Stimulated activated CD4-positive, alpha-beta T cell treated with anti-CD3 and anti-CD28 coated beads, TNF-alpha, amount 100 ng/mL, for 24 hours (primary cell): ENCODE measurements around the gene IRF4.
A peak's percentile ranks its signal among the peaks of the same experiment; 100 is the strongest.

Source experiments
- DNase-seq, 3 experiments: peaks; one replicate each; pipeline ENCODE4 v3.0.0-alpha.2; 2020; ENCODE audit warnings: low read depth in 3 of 3

Gene IRF4

DNA sequence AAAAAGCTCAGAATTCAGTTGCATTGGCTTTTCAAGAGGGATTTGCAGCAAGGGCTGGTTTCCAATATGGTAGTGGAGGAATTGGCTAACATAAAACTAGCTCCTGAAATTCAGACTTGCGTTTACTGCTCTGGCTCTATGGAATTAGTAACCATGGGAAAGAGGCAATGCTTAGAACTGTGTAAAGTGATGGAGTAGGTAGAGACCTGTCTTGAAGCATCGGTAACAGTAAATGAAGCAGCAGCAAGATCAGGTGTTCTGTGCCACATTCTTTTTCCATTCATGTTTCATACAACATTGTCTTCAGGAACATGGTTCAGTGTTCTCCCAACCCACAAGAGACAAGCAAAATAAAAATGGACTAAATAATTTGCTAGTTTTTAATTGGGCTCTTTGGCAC, 6.5 kb downstream of the IRF4 start:
- DNase-seq, result no peak

DNA sequence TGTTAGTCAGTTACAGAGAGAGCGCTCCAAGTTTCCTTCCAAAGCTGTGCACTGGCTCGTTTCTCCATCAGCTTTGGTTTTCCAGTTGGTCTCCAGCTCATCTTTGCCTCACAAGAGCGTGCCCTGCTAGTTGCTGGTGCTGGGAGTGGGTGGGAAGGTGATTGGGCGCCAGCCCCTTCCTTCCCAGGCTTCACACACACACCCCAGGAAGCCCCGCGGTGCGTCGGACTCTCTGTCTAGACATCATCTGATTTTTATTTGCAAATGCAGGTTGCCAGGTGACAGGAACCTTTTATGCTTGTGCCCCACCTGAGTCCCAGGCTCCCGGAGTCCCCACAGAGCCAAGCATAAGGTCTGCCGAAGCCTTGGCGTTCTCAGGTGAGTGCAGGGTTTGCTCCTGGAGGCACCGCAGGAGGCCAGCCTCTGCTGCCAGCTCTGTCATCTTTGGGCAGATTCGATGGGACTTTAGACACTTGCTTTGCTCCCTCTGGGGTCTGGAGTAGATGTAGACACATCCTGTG, 7.1 kb downstream of the IRF4 start:
- DNase-seq, result no peak

DNA sequence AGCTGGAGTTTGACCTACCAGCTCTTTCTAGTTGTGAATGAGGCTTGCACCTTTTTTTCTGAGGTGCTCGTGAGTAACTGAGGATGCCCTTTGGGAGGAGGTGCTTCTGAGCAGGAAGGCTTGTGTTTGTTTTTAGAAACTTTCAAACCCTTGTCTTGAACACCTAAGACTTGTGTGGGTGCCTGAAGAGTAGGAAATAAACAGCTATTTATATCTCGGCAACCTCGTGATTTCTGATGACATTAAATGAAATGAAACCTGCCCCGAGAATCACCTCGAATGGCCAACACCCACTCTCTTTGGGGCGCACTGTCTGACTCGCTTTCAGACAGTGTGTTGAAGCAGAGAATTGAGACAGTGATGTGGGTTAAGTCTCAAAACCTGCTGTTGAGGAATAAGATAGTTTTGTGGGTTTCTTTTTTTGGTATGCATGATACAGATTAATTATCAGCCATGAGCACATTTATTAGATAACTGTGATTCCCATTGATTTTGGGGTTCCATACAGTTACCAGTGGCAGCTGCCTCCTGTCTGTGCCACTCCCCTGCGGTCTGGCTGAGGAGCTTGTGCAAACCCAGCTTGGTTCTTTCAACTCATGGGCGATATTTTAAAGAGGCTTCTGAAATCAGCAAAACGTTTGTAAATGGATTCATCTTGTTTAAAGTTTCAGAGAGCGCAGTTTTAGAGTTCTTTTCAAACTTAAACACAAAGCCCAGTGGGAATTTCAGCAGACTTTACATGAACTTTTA, 8.4 kb downstream of the IRF4 start:
- peak in 1 of 3 experiments; percentile 38 for DNase-seq

DNA sequence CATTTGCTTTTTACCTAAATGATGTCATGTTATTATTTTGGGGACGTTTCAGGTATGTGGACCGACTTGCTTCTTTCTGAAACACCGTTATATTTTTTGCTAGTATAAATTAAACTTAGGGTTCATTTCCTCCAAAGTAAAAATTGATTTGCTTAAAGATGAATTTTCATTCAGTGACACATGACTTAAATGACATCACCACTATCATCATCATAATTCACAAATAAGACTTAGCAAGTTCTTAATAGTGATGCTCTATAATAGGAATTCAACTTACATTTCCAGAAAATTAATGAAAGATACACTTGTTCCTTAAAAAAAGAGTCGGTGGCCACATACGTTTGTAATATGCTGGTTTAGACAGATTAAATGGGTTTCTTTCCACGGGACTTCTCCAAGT, 9.3 kb downstream of the IRF4 start:
- DNase-seq, result no peak

DNA sequence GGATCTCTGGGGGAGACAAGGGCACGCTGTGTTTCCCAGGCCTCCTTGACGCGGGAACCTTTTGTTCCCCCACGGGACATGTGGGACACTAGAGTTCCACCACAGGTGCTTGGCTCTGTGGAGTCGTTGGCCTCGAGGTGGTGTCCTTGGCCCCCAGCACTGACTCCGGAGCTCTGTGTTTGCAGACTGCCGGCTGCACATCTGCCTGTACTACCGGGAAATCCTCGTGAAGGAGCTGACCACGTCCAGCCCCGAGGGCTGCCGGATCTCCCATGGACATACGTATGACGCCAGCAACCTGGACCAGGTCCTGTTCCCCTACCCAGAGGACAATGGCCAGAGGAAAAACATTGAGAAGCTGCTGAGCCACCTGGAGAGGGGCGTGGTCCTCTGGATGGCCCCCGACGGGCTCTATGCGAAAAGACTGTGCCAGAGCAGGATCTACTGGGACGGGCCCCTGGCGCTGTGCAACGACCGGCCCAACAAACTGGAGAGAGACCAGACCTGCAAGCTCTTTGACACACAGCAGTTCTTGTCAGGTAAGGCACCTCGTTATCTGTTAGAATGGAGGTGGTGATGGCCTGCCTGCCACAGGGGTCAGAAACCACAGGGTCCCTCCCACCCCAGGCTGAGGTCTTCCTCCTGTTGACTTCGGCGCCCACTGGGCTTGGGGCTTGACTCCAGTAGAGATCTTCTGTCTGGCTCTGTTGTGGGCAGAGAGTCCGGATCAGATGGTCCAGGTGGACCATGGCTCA, 9.9 kb downstream of the IRF4 start:
- no peak for DNase-seq

DNA sequence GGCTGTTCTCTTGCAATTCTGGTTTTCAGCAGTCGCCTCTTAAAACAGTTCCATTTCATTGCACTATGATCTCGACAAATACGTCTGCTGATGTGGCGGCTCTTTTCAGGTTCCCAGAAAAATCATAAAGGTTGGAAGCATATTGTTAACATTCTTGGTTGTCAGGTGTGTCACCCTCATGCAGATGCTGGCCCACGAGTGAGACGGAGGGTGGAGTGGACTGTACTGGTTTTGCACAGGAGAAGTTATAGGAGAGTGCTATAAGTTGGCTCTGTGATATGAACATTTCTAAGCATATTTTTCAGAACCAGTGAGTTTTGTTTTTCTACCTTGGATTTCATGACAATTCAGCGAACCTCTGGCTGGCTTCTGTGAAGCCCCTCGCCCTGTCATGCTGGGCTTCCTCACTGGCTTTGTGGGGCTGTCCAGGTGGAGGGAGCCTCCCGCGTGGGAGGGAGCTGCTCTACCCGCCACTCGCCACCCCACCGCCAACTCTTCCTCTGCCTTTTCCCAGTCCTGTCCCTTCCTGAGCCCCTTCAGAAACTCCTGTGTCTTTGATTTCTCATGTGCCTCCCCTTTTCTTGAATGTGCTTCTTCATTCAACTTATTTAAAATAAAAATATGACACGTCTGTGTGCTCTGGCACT, 10.6 kb downstream of the IRF4 start:
- no peak for DNase-seq

DNA sequence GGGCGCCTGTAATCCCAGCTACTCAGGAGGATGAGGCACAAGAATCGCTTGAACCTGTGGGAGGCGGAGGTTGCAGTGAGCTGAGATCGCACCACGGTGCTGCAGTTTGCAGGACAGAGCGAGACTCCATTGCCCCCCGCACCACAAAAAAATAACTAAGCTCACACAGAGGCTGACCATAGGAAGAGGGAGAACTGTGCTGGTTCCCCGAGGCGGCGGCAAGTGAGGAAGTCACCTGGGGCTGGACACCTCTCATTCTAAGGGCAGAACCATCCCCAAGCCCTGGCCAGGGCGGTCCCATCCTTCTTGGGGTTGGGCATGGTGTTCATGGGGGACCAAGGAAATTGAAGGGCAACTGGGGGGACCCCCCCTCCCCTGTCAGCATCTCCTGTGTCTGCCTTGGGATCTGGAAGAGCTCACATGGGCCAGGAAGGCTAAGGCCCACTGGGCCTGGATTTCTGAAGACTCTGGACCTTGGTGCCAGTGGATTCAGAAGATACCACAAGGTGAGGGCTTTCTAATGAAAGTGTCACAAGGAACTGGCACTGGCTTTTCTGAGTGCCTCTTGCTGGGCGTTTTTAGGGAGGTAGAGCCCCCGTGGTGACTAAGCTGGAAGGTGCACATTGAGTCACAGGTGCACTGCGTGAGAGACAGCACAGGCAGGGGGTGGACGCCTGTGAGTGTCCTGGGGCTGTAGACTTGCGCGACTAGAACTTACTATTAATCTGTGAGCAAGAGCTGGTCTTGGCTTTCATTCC, 11.5 kb downstream of the IRF4 start:
- DNase-seq, result peak in 2 of 3 experiments; percentile 63 to 73

DNA sequence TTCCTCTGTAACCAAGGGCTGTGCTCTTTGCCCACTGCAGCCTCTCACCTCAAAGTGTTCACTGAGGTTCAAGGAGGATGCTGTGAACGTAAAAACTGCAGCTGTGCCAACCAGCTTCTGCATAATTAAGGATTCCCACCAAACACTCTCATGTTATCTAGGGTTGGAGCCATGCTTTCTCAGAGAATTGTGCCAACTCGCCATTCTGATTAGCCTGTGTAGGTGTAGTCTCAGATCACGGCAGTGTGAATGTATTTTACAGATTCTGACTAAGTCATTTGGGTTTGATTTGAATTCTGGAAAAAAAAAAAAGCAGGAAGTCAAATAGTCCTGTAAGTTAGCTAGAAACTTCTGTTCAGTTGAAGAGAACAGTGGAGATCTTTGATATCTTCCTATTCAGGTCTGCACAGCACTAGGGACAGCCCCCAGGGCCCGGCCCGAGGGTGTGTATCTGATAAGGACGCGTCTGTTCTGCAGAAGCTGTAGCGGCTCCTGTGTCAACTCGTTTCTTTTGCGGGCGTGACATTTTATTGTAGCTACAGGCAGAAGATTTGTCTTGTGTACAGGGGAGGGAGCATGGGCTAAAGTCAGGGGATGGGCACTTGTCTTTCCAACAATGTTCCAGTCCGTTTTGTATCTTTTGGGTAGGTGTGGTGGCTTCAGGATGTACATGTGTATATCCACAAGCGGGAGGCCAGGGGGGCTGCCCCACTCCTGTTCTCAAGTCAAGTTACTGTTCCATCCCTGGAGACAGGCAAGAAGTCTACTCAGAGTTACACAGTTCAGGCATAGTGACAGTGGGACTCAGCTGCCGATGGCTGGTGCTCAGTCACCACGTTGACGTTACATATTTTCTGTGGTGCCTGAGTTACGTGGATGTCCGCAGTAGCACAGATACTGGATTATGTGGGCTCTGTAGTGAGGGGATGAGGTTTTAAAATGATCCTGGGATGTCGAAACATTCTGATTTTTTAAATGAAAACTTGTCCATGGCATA, 12.4 kb downstream of the IRF4 start:
- DNase-seq, result peak in 1 of 3 experiments; percentile 76

DNA sequence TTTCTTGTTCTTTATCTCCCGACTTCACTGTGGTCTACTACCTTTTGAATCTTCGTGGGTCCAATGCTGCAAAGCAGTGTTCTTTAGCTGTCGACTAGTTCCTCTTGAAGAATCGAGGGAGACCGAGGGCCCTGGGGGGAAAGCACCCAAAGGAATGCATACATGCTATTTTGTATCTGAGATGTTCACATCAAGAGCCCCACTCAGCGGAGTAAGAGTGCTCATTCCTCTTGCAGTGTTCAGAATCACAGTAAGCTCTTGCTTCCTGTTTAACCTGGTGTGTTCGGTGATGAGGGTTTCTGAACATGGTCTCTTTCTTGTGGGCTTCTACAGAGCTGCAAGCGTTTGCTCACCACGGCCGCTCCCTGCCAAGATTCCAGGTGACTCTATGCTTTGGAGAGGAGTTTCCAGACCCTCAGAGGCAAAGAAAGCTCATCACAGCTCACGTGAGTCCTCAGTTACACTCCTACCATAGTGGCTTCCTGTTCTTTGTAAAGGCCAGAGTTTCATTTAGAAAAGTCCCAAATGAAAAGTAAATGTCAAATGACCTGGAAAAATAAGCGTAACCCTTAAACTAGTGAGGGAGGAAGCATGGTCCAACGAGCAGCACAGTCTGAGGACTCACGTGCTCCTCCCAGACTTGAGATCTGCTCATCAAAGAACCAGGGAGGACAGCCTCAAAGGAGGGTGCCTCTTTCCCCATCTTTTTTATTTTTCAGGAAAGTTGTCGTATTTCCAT, 13.3 kb downstream of the IRF4 start:
- no peak for DNase-seq

DNA sequence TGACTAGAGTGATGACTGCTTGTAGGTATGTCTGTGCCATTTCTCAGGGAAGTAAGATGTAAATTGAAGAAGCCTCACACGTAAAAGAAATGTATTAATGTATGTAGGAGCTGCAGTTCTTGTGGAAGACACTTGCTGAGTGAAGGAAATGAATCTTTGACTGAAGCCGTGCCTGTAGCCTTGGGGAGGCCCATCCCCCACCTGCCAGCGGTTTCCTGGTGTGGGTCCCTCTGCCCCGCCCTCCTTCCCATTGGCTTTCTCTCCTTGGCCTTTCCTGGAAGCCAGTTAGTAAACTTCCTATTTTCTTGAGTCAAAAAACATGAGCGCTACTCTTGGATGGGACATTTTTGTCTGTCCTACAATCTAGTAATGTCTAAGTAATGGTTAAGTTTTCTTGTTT, 16.6 kb downstream of the IRF4 start:
- DNase-seq, result no peak

DNA sequence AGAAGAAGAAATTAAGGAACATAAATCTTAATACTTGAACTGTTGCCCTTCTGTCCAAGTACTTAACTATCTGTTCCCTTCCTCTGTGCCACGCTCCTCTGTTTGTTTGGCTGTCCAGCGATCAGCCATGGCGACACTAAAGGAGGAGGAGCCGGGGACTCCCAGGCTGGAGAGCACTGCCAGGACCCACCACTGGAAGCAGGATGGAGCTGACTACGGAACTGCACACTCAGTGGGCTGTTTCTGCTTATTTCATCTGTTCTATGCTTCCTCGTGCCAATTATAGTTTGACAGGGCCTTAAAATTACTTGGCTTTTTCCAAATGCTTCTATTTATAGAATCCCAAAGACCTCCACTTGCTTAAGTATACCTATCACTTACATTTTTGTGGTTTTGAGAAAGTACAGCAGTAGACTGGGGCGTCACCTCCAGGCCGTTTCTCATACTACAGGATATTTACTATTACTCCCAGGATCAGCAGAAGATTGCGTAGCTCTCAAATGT, 17.1 kb downstream of the IRF4 start:
- DNase-seq, result no peak

DNA sequence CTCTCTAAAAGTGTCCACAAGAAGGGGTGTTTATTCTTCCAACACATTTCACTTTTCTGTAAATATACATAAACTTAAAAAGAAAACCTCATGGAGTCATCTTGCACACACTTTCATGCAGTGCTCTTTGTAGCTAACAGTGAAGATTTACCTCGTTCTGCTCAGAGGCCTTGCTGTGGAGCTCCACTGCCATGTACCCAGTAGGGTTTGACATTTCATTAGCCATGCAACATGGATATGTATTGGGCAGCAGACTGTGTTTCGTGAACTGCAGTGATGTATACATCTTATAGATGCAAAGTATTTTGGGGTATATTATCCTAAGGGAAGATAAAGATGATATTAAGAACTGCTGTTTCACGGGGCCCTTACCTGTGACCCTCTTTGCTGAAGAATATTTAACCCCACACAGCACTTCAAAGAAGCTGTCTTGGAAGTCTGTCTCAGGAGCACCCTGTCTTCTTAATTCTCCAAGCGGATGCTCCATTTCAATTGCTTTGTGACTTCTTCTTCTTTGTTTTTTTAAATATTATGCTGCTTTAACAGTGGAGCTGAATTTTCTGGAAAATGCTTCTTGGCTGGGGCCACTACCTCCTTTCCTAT, 17.9 kb downstream of the IRF4 start:
- no peak for DNase-seq

DNA sequence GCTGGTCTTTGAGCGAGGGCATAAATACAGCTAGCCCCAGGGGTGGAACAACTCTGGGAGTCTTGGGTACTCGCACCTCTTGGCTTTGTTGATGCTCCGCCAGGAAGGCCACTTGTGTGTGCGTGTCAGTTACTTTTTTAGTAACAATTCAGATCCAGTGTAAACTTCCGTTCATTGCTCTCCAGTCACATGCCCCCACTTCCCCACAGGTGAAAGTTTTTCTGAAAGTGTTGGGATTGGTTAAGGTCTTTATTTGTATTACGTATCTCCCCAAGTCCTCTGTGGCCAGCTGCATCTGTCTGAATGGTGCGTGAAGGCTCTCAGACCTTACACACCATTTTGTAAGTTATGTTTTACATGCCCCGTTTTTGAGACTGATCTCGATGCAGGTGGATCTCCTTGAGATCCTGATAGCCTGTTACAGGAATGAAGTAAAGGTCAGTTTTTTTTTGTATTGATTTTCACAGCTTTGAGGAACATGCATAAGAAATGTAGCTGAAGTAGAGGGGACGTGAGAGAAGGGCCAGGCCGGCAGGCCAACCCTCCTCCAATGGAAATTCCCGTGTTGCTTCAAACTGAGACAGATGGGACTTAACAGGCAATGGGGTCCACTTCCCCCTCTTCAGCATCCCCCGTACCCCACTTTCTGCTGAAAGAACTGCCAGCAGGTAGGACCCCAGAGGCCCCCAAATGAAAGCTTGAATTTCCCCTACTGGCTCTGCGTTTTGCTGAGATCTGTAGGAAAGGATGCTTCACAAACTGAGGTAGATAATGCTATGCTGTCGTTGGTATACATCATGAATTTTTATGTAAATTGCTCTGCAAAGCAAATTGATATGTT, 19.2 kb downstream of the IRF4 start:
- DNase-seq, result no peak

DNA sequence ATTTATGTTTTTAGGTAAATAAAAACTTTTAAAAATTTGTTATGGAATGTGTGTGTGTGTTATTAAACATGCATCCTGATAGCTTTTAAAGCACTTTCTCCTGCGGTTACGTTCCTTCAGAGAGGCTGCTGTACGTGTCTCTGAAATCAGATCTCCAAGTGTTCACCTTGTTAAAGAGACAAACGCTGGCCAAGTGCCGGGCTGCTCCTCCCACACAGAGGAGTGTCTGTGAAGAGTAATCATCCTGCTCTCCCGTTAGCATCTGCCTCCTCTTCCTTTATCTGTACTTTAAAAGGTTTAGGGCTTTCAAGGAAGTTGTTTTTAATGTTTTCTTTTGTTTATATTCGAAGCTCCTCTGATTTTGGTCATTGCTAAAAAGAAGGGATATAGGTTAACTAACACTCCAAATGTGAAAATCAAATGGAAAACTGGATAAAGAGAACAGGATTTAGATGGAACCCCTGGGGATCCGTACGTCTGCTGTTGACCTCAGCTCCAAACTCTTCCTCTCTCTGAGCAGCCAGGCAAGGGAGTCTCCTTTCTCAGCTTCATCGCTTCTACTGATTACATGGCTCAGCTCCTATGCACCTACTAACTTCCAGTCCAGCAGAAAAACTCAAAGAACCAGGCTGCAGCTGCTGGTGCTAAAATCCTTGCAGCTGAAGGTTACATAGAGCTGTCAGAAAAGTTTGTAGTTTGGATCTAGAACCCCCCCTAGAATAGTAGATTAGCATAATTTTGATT, 20.0 kb downstream of the IRF4 start:
- no peak for DNase-seq

DNA sequence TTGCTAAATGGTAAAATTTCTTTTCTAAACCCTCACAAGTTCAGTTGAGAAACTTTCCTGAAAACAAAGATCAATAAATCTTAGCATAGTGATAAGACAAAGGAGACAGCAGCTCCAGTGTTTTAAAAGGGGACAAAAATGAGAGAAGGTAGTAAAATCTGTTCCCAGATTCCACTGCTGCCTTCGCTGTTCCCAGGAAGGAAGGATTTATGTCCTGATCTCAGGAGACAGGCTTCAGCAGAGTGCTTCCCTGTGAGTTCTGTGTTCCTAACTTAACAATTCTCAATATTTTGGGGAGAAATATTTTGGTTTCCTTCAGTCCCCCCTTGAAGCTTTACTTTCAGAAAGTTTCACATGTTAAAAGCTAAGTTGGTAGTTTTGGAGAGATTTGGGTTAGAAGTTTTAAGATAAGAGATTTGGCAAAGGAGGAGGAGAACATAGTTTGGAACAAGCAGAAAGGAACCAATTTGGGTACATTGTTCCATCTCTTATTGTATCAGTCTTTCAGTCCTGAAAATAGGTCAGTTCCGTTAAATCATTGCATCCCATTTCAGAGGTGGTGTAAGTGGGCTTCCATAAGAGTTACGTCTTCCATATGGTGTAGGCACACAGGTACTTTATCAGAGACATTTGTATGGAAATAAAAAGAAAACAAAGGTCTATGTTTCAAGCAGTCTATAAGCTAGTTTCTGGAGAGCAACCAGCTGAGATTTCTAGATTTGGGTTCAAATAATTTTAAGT, 20.8 kb downstream of the IRF4 start:
- DNase-seq, result no peak

DNA sequence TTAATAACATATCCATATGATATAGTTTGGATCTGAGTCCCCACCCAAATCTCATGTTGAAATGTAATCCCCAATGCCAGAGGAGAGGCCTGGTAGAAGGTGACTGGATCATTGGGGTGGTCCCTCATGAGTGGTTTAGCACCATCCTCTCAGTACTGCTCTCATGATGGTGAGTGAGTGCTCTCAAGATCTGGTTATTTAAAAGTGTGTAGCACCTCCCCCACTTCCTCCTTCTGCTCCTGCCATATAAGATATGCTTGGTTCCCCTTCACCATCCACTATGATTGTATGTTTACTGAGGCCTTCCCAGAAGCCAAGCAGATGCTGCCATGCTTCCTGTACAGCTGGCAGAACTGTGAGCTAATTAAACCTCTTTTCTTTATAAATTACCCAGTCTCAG, 22.9 kb downstream of the IRF4 start:
- DNase-seq, result no peak

DNA sequence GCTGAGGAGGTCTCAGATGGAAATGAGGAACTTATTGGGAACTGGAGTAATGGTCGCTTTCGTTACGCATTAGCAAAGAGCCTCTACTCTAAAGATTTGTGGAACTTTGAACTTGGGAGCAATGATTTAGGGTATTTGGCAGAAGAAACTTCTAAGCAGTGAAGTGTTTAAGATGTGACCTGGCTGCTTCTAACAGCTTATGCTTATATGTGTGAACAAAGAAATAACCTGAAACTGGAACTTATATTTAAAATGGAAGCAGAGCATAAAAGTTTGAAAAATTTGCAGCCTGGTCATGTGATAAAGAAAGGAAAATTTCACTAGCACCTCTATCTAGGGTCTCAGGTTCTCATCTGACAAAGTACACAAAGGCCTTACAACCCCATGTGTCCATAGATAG, 23.5 kb downstream of the IRF4 start:
- DNase-seq, result no peak
